GM21619 (cell line): ENCODE results near the gene TECRL.

Experiments
- ATAC-seq: cut with Tn5 transposase; IDR thresholded peaks from one replicate; pipeline ENCODE4 v1.9.1; 2021; ENCODE audit not compliant: unreplicated experiment

Gene TECRL

GRCh38 chr4:64330143-64330542 is 79.1 kb downstream of the TECRL start:
- ATAC-seq, result no peak

GRCh38 chr4:64327237-64327636 is 82.0 kb downstream of the TECRL start:
- no peak for ATAC-seq

- ATAC-seq, result no peak
These were observed 82.7 kb downstream of the TECRL start for GRCh38 chr4:64326507-64326906.

GRCh38 chr4:64306255-64306565 is 103.0 kb downstream of the TECRL start:
- ATAC-seq, result no peak

GRCh38 chr4:64305565-64306254 is 103.5 kb downstream of the TECRL start:
- ATAC-seq, result no peak

- ATAC-seq, result no peak
These were observed 136.8 kb downstream of the TECRL start for GRCh38 chr4:64272432-64272831.

GRCh38 chr4:64271601-64272081 is 137.6 kb downstream of the TECRL start:
- no peak for ATAC-seq

- no peak for ATAC-seq
These were observed 142.6 kb downstream of the TECRL start for GRCh38 chr4:64266669-64267068.

- ATAC-seq, result no peak
These were observed 143.0 kb downstream of the TECRL start for GRCh38 chr4:64266263-64266662.

GRCh38 chr4:64251781-64252180 is 157.5 kb downstream of the TECRL start:
- ATAC-seq, result no peak

GRCh38 chr4:64250488-64250887 is 158.8 kb downstream of the TECRL start:
- ATAC-seq, result no peak

- ATAC-seq, result no peak
These were observed 159.2 kb downstream of the TECRL start for GRCh38 chr4:64250061-64250460.

GRCh38 chr4:64248186-64248585 is 161.1 kb downstream of the TECRL start:
- no peak for ATAC-seq

GRCh38 chr4:64230709-64231310 is 178.4 kb downstream of the TECRL start:
- ATAC-seq, result no peak
